CD4-positive, alpha-beta T cell (primary cell): ENCODE results near the gene RAG1. TPM values are rescaled to one million over a fixed set of nuclear protein-coding genes. Genes with fewer than 3 reads are reported as not detected.

ENCODE experiments used
- ATAC-seq: fragments of 200-7000 bp; cut with Tn5 transposase; one replicate; pipeline ENCODE4 v1.10.0; 2022; ENCODE audit warnings: mild to moderate bottlenecking; ENCODE audit not compliant: poor library complexity
- CTCF ChIA-PET: fragments of 350-600 bp; sonication (Branson Sonifier 250); formaldehyde crosslinking; loops from one replicate; lab custom pipeline; 2021; ENCODE audit warnings: antibody characterized with exemption, inconsistent platforms; lab: Charles Lee
- POLR2A ChIA-PET: fragments of 350-600 bp; sonication (Branson Sonifier 250); formaldehyde crosslinking; loops from one replicate; lab custom pipeline; 2021; ENCODE audit warnings: antibody characterized with exemption, inconsistent platforms; lab: Charles Lee
- DNase-seq, 14 experiments: peaks; one replicate each; pipeline ENCODE4 v3.0.0-alpha.2; 2013 to 2020; ENCODE audit warnings: mixed read lengths in 2 of 14
- H3K27ac ChIP-seq, 2 donors: one replicate each; pipeline versions ENCODE4 v1.5.1 to v1.7.0; 2013; ENCODE audit warnings: low read length in 2 of 2, low read depth in 1 of 2, mild to moderate bottlenecking in 1 of 2
- H3K27me3 ChIP-seq, 2 experiments: 1 replicate in 1 of 2; 2 replicates in 1 of 2; pipeline versions ENCODE4 v1.6.1 to v1.7.0; 2013; ENCODE audit warnings: low read length in 2 of 2, control low read depth in 1 of 2, mild to moderate bottlenecking in 1 of 2, moderate library complexity in 1 of 2; ENCODE audit not compliant: insufficient read depth in 2 of 2, control insufficient read depth in 1 of 2
- H3K36me3 ChIP-seq: one replicate; pipeline ENCODE4 v1.6.1; 2013; ENCODE audit warnings: low read length, control low read depth; ENCODE audit not compliant: insufficient read depth
- H3K4me1 ChIP-seq: one replicate; pipeline ENCODE4 v1.6.1; 2013; ENCODE audit warnings: low read length, control low read depth; ENCODE audit not compliant: insufficient read depth
- H3K4me3 ChIP-seq: one replicate; pipeline ENCODE4 v1.5.1; 2013; ENCODE audit warnings: mild to moderate bottlenecking, low read length, moderate library complexity
- H3K9me3 ChIP-seq, 2 experiments: 1 replicate in 1 of 2; 2 replicates in 1 of 2; pipeline versions ENCODE4 v1.6.1 to v1.7.0; 2013; ENCODE audit warnings: low read length in 2 of 2, mild to moderate bottlenecking in 2 of 2, control low read depth in 1 of 2, moderate library complexity in 1 of 2; ENCODE audit not compliant: control insufficient read depth in 1 of 2, insufficient read depth in 1 of 2
- H3K27ac Mint-ChIP-seq: one replicate; pipeline ENCODE4 v1.8.0; 2020; ENCODE audit warnings: mixed read lengths
- H3K27me3 Mint-ChIP-seq: one replicate; pipeline ENCODE4 v1.8.0; 2021; ENCODE audit warnings: mixed read lengths
- H3K36me3 Mint-ChIP-seq: one replicate; pipeline ENCODE4 v1.8.0; 2021; ENCODE audit warnings: low read depth, mixed read lengths
- H3K4me1 Mint-ChIP-seq: one replicate; pipeline ENCODE4 v1.8.0; 2021; ENCODE audit warnings: low read depth, mixed read lengths
- H3K4me3 Mint-ChIP-seq: one replicate; pipeline ENCODE4 v1.8.0; 2020; ENCODE audit warnings: mild to moderate bottlenecking, mixed read lengths
- H3K9me3 Mint-ChIP-seq: one replicate; pipeline ENCODE4 v1.8.0; 2020; ENCODE audit warnings: mixed read lengths
- intact Hi-C, 2 experiments: fragments of 100-400 bp; cut with DNase I in 1 of 2; cut with micrococcal nuclease in 1 of 2; formaldehyde crosslinking; loops; one replicate each; pipeline versions ENCODE4 v1.15.1 to v1.9.0; 2023 to 2025; cut with DNase I, micrococcal nuclease
- total RNA-seq, 174 experiments: library from RNA in 2 of 174; stranded (reverse) in 2 of 174; gene quantifications; one replicate each; pipeline ENCODE4 v1.2.3 and lab custom pipeline; 2021 to 2026
- TF ChIP-seq, protein P1 (sequence below): fragments of 200-600 bp; IDR thresholded peaks from one replicate; pipeline ENCODE4 v1.8.0; 2022; ENCODE audit warnings: antibody characterized with exemption, mild to moderate bottlenecking

Gene RAG1
- total RNA-seq, 2 experiments from 2014 or later: 0.22 TPM; not detected in 1

DNA sequence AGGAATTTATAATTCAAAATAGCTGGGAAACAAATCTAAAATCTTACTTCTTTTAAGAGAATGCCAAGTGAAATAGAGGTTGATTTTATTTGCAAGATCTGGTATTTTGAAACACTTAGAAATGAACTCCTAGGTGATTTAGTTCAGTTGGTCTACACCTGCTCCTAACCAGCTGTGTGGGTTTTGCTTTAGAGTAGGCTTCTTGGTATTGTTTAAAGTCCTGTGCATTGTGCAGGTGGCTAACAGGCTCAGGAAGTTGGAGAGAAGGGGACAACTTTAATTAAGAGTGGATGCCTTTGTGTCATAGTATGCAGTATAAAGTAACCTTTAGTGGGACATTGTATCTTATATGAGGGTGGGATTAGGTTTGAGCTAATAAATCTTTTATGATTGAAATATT is 34.3 kb downstream of the RAG1 start:
- H3K27me3 ChIP-seq: no peaks in the 10 kb centered on the region
- no peak overlapping the region for H3K27ac ChIP-seq
- H3K4me3 ChIP-seq: no peak overlapping the region
- no peak for DNase-seq
- ChIA-PET POLR2A (no interaction called here), CTCF (no interaction called here)
- no peak overlapping the region for H3K27ac Mint-ChIP-seq
- H3K9me3 Mint-ChIP-seq: no peaks in the 10 kb centered on the region
- H3K4me1 Mint-ChIP-seq: no peaks in the 10 kb centered on the region
- H3K4me1 ChIP-seq: no peaks in the 10 kb centered on the region
- H3K27me3 Mint-ChIP-seq: peaks cover 32% of the 10 kb centered on the region
- H3K36me3 Mint-ChIP-seq: no peaks in the 10 kb centered on the region
- intact Hi-C loops: no loop called here
- TF ChIP-seq, protein P1, sequence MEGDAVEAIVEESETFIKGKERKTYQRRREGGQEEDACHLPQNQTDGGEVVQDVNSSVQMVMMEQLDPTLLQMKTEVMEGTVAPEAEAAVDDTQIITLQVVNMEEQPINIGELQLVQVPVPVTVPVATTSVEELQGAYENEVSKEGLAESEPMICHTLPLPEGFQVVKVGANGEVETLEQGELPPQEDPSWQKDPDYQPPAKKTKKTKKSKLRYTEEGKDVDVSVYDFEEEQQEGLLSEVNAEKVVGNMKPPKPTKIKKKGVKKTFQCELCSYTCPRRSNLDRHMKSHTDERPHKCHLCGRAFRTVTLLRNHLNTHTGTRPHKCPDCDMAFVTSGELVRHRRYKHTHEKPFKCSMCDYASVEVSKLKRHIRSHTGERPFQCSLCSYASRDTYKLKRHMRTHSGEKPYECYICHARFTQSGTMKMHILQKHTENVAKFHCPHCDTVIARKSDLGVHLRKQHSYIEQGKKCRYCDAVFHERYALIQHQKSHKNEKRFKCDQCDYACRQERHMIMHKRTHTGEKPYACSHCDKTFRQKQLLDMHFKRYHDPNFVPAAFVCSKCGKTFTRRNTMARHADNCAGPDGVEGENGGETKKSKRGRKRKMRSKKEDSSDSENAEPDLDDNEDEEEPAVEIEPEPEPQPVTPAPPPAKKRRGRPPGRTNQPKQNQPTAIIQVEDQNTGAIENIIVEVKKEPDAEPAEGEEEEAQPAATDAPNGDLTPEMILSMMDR: no peak
- peaks cover 0 to 3% of the 10 kb centered on the region in 2 experiments for H3K9me3 ChIP-seq
- no peak for ATAC-seq
- no peaks in the 10 kb centered on the region for H3K36me3 ChIP-seq
- no peak overlapping the region for H3K4me3 Mint-ChIP-seq

DNA sequence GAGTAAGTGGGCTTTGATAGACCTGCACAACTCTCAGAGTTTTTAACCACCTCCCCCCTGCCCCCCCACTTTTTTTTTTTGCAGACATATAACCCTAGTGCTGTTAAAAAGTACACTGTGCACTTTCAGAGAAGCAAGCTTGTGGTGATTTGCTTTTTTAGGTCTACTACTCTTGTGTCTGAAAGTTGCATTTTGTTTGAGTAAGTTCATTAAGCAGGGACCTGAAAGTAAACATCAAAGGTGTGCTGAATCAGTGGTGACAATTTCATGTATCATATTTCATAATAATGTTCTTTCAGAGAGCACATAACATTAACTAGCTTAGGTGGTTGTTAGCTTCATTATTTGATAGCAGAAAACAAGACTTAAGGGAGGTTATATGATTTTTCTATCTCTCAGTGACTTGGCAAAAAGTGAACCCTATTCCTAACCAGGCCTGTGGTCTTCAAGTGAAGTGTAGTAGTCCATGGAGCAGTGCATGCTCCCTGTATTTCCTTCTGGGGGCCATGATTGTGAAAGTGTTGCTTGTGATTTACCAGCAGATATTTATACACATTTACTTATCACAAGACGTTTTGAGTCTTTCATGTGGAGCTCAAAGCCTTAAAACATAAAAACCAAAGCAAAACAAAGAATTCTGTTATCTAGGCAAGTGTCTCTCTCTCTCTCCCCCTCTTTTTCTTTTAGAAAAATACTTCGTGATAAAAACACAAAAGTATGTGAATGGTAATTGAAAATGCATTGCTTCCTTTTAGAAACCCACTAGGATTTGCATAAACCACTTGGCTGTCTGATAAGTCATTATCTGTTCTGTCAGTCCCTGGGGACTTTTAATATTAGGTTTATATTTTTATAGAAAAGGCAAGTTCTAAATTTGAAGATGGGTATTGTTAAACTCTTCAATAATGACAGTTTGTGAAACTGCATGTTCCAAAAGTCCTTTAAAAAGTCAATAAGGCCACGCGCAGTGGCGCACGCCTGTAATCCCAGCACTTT is 37.7 kb downstream of the RAG1 start:
- no peaks in the 10 kb centered on the region for H3K27me3 ChIP-seq
- no peak overlapping the region for H3K4me3 ChIP-seq
- POLR2A ChIA-PET: no interaction called here
- DNase-seq (no peak), ATAC-seq (no peak)
- TF ChIP-seq, protein P1: no peak
- H3K9me3 ChIP-seq: no peaks in the 10 kb centered on the region
- CTCF ChIA-PET: no interaction called here
- H3K36me3 ChIP-seq: no peaks in the 10 kb centered on the region
- Mint-ChIP-seq H3K4me1 (no peaks in the 10 kb centered on the region), H3K27me3 (peaks cover 21% of the 10 kb centered on the region), H3K36me3 (no peaks in the 10 kb centered on the region), H3K4me3 (no peak overlapping the region), H3K9me3 (no peaks in the 10 kb centered on the region), H3K27ac (no peak overlapping the region)
- H3K4me1 ChIP-seq: no peaks in the 10 kb centered on the region
- intact Hi-C loops: no loop called here
- no peak overlapping the region for H3K27ac ChIP-seq

DNA sequence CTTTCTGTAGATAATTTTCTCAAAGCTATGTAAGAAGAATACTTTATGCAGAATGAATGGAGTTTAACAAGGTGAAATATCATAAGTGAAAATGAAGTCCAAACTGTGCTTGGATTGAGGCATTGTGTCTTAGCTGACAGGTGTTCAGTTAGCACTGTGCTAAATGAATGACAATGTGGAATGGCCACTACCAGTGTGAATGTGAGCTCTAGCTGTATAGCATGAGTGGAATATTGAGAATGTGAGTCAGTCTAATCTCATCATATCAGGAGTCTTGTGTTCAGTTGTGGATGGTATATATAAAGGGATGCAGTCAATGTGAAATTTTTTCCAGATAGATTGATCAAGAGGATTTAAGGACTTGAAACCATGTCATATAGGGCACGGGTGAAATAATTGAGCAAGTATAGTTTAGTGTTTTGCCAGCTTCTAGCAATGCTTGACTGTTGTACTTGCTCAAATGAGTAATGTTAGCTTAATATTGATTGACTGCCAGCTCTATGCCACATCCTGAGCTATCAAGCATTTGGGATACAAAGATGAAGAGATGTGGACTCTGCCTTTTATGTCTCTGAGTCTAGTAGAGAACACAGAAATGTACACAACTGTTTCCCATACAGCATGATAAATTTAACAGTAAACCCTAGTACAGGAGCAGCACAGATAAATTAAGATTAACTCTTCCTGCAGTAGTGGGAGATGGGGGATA is 40.8 kb downstream of the RAG1 start:
- intact Hi-C loops: no loop called here
- DNase-seq (no peak), ATAC-seq (no peak)
- no peaks in the 10 kb centered on the region for H3K36me3 ChIP-seq
- CTCF ChIA-PET: no interaction called here
- no peak overlapping the region for H3K27ac ChIP-seq
- H3K4me3 Mint-ChIP-seq: no peak overlapping the region
- H3K36me3 Mint-ChIP-seq: no peaks in the 10 kb centered on the region
- no peaks in the 10 kb centered on the region for H3K4me1 Mint-ChIP-seq
- no peaks in the 10 kb centered on the region for H3K9me3 Mint-ChIP-seq
- peaks cover 0 to 4% of the 10 kb centered on the region in 2 experiments for H3K27me3 ChIP-seq
- H3K27me3 Mint-ChIP-seq: peaks cover 6% of the 10 kb centered on the region
- TF ChIP-seq, protein P1: no peak
- H3K4me3 ChIP-seq: no peak overlapping the region
- POLR2A ChIA-PET: interaction anchor here (0.7 kb wide), 1 partner anchor 10 kb away, joined by 3 read pairs; no protein-coding TSS in a partner anchor
- no peak overlapping the region for H3K27ac Mint-ChIP-seq
- H3K4me1 ChIP-seq: no peaks in the 10 kb centered on the region
- no peaks in the 10 kb centered on the region for H3K9me3 ChIP-seq
